Loucy (cell line): ENCODE measurements around the gene TYR.

ENCODE experiments used
- EZH2phosphoT487 ChIP-seq: fragments of 200-600 bp; IDR thresholded peaks from 2 replicates; pipeline ENCODE4 v1.6.1; 2018; ENCODE audit warnings: antibody characterized with exemption, mild to moderate bottlenecking, moderate library complexity, borderline replicate concordance
- TF ChIP-seq, protein P1 (sequence below): fragments of 200-600 bp; sonication (generic); conservative IDR thresholded peaks from 2 replicates; pipeline ENCODE4 v1.5.1; 2014; ENCODE audit warnings: mild to moderate bottlenecking, antibody characterized with exemption, low read length

DNA sequence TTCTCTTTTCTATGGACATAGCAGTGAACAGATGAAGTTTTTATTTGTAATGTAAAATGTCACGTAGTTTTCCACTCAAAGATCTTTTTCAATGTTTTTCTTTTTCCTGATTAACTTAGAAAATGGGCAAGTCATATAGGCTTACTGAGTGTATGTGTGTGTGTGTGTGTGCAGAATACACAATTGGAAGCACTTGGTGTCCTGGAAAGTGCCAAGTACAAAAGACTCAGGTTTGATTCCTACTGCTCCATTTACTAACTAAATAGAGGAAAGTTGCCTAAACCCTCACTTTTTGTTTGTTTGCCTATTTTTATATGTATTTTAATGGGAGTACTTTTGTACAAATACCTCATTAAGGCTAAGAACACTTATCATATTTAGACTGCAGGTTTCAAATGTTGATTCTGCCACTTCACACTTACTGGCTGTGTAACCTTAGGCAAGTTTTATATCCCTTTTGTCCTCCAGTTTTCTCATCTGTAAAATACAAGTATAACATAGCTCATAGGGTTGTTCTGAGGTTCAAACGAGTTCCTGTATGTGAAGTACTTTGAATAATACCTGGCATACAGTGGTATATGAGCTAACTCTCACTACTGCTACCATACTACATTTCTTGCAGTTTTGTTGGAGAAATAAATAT, 90.1 kb downstream of the TYR start:
- TF ChIP-seq, protein P1, sequence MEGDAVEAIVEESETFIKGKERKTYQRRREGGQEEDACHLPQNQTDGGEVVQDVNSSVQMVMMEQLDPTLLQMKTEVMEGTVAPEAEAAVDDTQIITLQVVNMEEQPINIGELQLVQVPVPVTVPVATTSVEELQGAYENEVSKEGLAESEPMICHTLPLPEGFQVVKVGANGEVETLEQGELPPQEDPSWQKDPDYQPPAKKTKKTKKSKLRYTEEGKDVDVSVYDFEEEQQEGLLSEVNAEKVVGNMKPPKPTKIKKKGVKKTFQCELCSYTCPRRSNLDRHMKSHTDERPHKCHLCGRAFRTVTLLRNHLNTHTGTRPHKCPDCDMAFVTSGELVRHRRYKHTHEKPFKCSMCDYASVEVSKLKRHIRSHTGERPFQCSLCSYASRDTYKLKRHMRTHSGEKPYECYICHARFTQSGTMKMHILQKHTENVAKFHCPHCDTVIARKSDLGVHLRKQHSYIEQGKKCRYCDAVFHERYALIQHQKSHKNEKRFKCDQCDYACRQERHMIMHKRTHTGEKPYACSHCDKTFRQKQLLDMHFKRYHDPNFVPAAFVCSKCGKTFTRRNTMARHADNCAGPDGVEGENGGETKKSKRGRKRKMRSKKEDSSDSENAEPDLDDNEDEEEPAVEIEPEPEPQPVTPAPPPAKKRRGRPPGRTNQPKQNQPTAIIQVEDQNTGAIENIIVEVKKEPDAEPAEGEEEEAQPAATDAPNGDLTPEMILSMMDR = no peak
- TF ChIP-seq EZH2phosphoT487 = no peak
